Esophagus squamous epithelium (tissue), 4 donors: ENCODE measurements around the gene RCHY1.

Source experiments
- POLR2A ChIP-seq, 4 donors: fragments of 450-650 bp; IDR thresholded peaks; one replicate each; pipeline ENCODE4 v1.6.1; 2017; ENCODE audit warnings: antibody characterized with exemption in 4 of 4, mild to moderate bottlenecking in 4 of 4, moderate library complexity in 3 of 4
- TF ChIP-seq, protein P1 (sequence below), 6 experiments: fragments of 450-650 bp in 4 of 6; fragments of 200-600 bp in 2 of 6; sonication (generic) in 2 of 6; IDR thresholded peaks; one replicate each; pipeline ENCODE4 v1.5.1; 2016 to 2019; ENCODE audit warnings: antibody characterized with exemption in 6 of 6, mild to moderate bottlenecking in 4 of 6, moderate library complexity in 4 of 6

DNA sequence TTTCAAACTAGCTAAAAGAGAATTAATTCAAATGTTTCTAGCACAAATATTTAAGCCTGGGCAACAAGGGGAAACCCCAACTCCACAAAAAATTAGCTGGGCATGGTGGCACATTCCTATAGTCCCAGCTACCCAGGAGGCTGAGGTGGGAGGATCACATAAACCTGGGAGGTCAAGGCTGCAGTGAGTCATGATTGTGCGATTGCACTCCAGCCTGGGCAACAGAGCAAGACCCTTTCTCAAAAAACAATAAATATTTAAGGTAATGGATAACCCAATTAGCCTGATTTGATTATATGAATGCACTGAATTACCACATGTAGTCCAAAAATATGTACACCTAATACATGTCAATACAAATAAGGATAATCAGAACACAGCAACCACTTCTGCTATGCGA lies 14.3 kb downstream of the RCHY1 start:
- TF ChIP-seq POLR2A (IDR thresholded peaks at IDR 0.05) = no peak
- TF ChIP-seq, protein P1, sequence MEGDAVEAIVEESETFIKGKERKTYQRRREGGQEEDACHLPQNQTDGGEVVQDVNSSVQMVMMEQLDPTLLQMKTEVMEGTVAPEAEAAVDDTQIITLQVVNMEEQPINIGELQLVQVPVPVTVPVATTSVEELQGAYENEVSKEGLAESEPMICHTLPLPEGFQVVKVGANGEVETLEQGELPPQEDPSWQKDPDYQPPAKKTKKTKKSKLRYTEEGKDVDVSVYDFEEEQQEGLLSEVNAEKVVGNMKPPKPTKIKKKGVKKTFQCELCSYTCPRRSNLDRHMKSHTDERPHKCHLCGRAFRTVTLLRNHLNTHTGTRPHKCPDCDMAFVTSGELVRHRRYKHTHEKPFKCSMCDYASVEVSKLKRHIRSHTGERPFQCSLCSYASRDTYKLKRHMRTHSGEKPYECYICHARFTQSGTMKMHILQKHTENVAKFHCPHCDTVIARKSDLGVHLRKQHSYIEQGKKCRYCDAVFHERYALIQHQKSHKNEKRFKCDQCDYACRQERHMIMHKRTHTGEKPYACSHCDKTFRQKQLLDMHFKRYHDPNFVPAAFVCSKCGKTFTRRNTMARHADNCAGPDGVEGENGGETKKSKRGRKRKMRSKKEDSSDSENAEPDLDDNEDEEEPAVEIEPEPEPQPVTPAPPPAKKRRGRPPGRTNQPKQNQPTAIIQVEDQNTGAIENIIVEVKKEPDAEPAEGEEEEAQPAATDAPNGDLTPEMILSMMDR (IDR thresholded peaks at IDR 0.05) = no peak
